Measurements from ENCODE around the gene ACAP2.

- TF ChIP-seq GATA3 (IDR thresholded peaks at IDR 0.05; ENCODE audit: low read depth, low read length) (no peak), GATA2 (IDR thresholded peaks at IDR 0.05; ENCODE audit: low read depth, low read length) (no peak)
Measured at GRCh38 chr3:195416795-195417194, 26.0 kb downstream of the ACAP2 start.

Data from SH-SY5Y (cell line).